A549 (cell line): ENCODE results near the gene ZNF428. TPM values are rescaled to one million over a fixed set of nuclear protein-coding genes. Genes with fewer than 3 reads are reported as not detected.
A peak's percentile ranks its signal among the peaks of the same experiment; 100 is the strongest.

ENCODE experiments used
- ATAC-seq, 2 experiments: fragments of 200-7000 bp in 1 of 2; fragments of >200 bp in 1 of 2; cut with Nextera tagmentation in 1 of 2; cut with Tn5 transposase in 1 of 2; 3 replicates each; pipeline versions ENCODE4 v1.8.0 to v1.9.1; 2018 to 2020; ENCODE audit warnings: mild to moderate bottlenecking in 1 of 2, moderate library complexity in 1 of 2
- CTCF ChIA-PET: fragments of 300-600 bp; sonication (Branson Sonifier 250); formaldehyde crosslinking; extraction: SDS; loops from one replicate; lab custom pipeline; 2021; ENCODE audit warnings: antibody characterized with exemption, inconsistent platforms; lab: Yijun Ruan, JAX
- POLR2A ChIA-PET: fragments of 350-600 bp; formaldehyde crosslinking; extraction: SDS; loops from one replicate; lab custom pipeline; 2021; ENCODE audit warnings: antibody characterized with exemption, inconsistent platforms; lab: Yijun Ruan, JAX
- DNase-seq, 2 experiments: peaks; one replicate each; pipeline versions ENCODE4 v3.0.0 to v3.0.0-alpha.2; 2011 to 2016; ENCODE audit warnings: low read depth in 1 of 2, low spot score in 1 of 2
- FAIRE-seq: peaks from 2 replicates; lab custom pipeline; 2011; peaks lifted over from hg19 to GRCh38; lab: Jason Lieb, UNC
- H3K27ac ChIP-seq, 2 experiments: fragments of >200 bp; sonication (Bioruptor Twin); formaldehyde crosslinking; 3 replicates each; pipeline ENCODE4 v1.5.1; 2016 to 2017
- H3K4me1 ChIP-seq: fragments of >200 bp; sonication (Bioruptor Twin); formaldehyde crosslinking; 3 replicates; pipeline ENCODE4 v1.6.1; 2016
- H3K4me2 ChIP-seq: fragments of >200 bp; sonication (Bioruptor Twin); formaldehyde crosslinking; 3 replicates; pipeline ENCODE4 v1.6.1; 2016
- H3K4me3 ChIP-seq: fragments of >200 bp; sonication (Bioruptor Twin); formaldehyde crosslinking; 3 replicates; pipeline ENCODE4 v1.5.1; 2016
- H3K9me3 ChIP-seq: fragments of >200 bp; sonication (Bioruptor Twin); formaldehyde crosslinking; 3 replicates; pipeline ENCODE4 v1.6.1; 2016
- BCL3 ChIP-seq: fragments of >200 bp; sonication (Bioruptor Twin); formaldehyde crosslinking; IDR thresholded peaks from 3 replicates; pipeline ENCODE4 v1.6.1; 2016
- CHD2 ChIP-seq: fragments of 150-350 bp; IDR thresholded peaks from 2 replicates; pipeline ENCODE4 v1.6.1; 2014; ENCODE audit warnings: low read length; ENCODE audit not compliant: partially characterized antibody
- CTCF ChIP-seq: fragments of >200 bp; sonication (Bioruptor Twin); formaldehyde crosslinking; IDR thresholded peaks from 3 replicates; pipeline ENCODE4 v1.5.1; 2016
- ESRRA ChIP-seq: fragments of 150-350 bp; IDR thresholded peaks from 2 replicates; pipeline ENCODE4 v1.6.1; 2014; ENCODE audit warnings: mild to moderate bottlenecking, low read length, borderline replicate concordance
- FOSL2 ChIP-seq, 2 experiments: fragments of 450-650 bp in 1 of 2; fragments of >200 bp in 1 of 2; sonication (Bioruptor Twin) in 1 of 2; formaldehyde crosslinking; IDR thresholded peaks; 2 replicates each; pipeline versions ENCODE4 v1.5.0 to v1.6.1; 2016 to 2020; ENCODE audit warnings: mild to moderate bottlenecking in 1 of 2, moderate library complexity in 1 of 2
- FOXS1 ChIP-seq: fragments of 250-450 bp; sonication (Bioruptor Pico); IDR thresholded peaks from 2 replicates; pipeline ENCODE4 v1.5.0; 2020; ENCODE audit warnings: mild to moderate bottlenecking, moderate library complexity
- GATA3 ChIP-seq: IDR thresholded peaks from 2 replicates; pipeline ENCODE4 v1.6.1; 2012; ENCODE audit warnings: borderline replicate concordance
- HDAC2 ChIP-seq: fragments of 200-600 bp; sonication (generic); IDR thresholded peaks from 2 replicates; pipeline ENCODE4 v1.6.1; 2016
- HES2 ChIP-seq: fragments of >200 bp; sonication (Bioruptor Twin); formaldehyde crosslinking; IDR thresholded peaks from 2 replicates; pipeline ENCODE4 v1.6.1; 2016
- HEYL ChIP-seq: fragments of 250-450 bp; sonication (Bioruptor Pico); IDR thresholded peaks from 2 replicates; pipeline ENCODE4 v1.8.0; 2021; ENCODE audit warnings: mild to moderate bottlenecking, moderate library complexity
- JUN ChIP-seq, 2 experiments: fragments of >200 bp; sonication (Bioruptor Twin); formaldehyde crosslinking; IDR thresholded peaks; 2 replicates in 1 of 2; 3 replicates in 1 of 2; pipeline ENCODE4 v1.6.1; 2016 to 2017
- KDM1A ChIP-seq: fragments of 200-600 bp; sonication (generic); IDR thresholded peaks from 2 replicates; pipeline ENCODE4 v1.6.1; 2016; ENCODE audit warnings: low read depth, mild to moderate bottlenecking
- MAFK ChIP-seq: fragments of 450-650 bp; IDR thresholded peaks from 2 replicates; pipeline ENCODE4 v1.6.1; 2014; ENCODE audit not compliant: partially characterized antibody
- MAX ChIP-seq: IDR thresholded peaks from 2 replicates; pipeline ENCODE4 v1.6.1; 2012
- MAZ ChIP-seq: fragments of 150-350 bp; IDR thresholded peaks from 2 replicates; pipeline ENCODE4 v1.6.1; 2014; ENCODE audit warnings: antibody characterized with exemption, low read depth, low read length, borderline replicate concordance
- PBX3 ChIP-seq: IDR thresholded peaks from 2 replicates; pipeline ENCODE4 v1.6.1; 2012
- RARB ChIP-seq: fragments of 250-450 bp; sonication (Bioruptor Pico); IDR thresholded peaks from 2 replicates; pipeline ENCODE4 v1.8.0; 2021; ENCODE audit warnings: mild to moderate bottlenecking, moderate library complexity
- RNF2 ChIP-seq: fragments of 200-600 bp; sonication (generic); IDR thresholded peaks from 2 replicates; pipeline ENCODE4 v1.6.1; 2016; ENCODE audit warnings: low read depth, mild to moderate bottlenecking, antibody characterized with exemption, moderate library complexity, borderline replicate concordance
- TFCP2L1 ChIP-seq: fragments of 250-450 bp; sonication (Bioruptor Pico); IDR thresholded peaks from 2 replicates; pipeline ENCODE4 v1.5.0; 2021; ENCODE audit warnings: mild to moderate bottlenecking
- WGBS: methylation state at CpG from one replicate; pipeline ENCODE4 v1.1.6; 2017; ENCODE audit errors: missing lambda C conversion rate; 5-methylcytosine and 5-hydroxymethylcytosine counted together
- polyA plus RNA-seq, 4 experiments: library from polyadenylated mRNA; depleted of rRNA in 3 of 4; stranded (reverse); fragments of >200 nt; fragmentation: RNase III in 1 of 4; extraction: RNeasy Plus Mini Kit Qiagen cat#74134 plus additional on column Dnase treatment in 1 of 4; gene quantifications; 2 replicates in 3 of 4; 3 replicates in 1 of 4; pipeline ENCODE4 v1.2.3, GENCODE V29; 2011 to 2017

ZNF428 gene
- polyA plus RNA-seq, 2 of the 4 experiments (the other 2 are of a cell fraction), result 22.9 to 52.4 TPM

GRCh38 chr19:43634872-43635560 is 15.6 kb upstream of the ZNF428 start:
- DNase-seq, result no peak
- ChIA-PET POLR2A (no interaction called here), CTCF (interaction anchor here (1.4 kb wide), 1 partner anchor 17 kb away, joined by 5 read pairs; no protein-coding TSS in a partner anchor)
- TF ChIP-seq MAFK, result peak; percentile 85
- no peak for TF ChIP-seq CHD2
- no peak for TF ChIP-seq TFCP2L1 (CRISPR knock-in tag)
- 0 out of 2 replicates have a peak, but pooled peaks have one; percentile 23 for TF ChIP-seq ESRRA
- TF ChIP-seq JUN (IDR thresholded peaks at IDR 0.05), result no peak
- TF ChIP-seq BCL3, result no peak
- no peak for TF ChIP-seq FOSL2 (IDR thresholded peaks at IDR 0.05)
- no peak for TF ChIP-seq FOSL2 (CRISPR knock-in tag; IDR thresholded peaks at IDR 0.05)
- H3K4me3 ChIP-seq, result no peak overlapping the region
- H3K4me1 ChIP-seq, result peaks cover 24% of the 10 kb centered on the region
- peak overlapping the region in 1 of 2 experiments; percentile 68; a peak in 3 of 6 replicates for H3K27ac ChIP-seq
- H3K4me2 ChIP-seq, result peak overlapping the region; percentile 14; the same call in 2 of the 3 replicates
- FAIRE-seq, result no peak
- ATAC-seq, result no peak
- 62% methylated on average over 16 of the region's 17 CpGs for WGBS
- H3K9me3 ChIP-seq, result no peaks in the 10 kb centered on the region

GRCh38 chr19:43634506-43634871 is 15.1 kb upstream of the ZNF428 start:
- ChIA-PET POLR2A (no interaction called here), CTCF (interaction anchor here (1.4 kb wide), 1 partner anchor 18 kb away, joined by 5 read pairs; no protein-coding TSS in a partner anchor)
- TF ChIP-seq GATA3, result no peak
- no peak for TF ChIP-seq RARB (CRISPR knock-in tag)
- no peak for TF ChIP-seq HEYL (CRISPR knock-in tag)
- TF ChIP-seq RNF2, result no peak
- TF ChIP-seq FOXS1, result no peak
- no peak for TF ChIP-seq BCL3
- TF ChIP-seq HDAC2, result no peak
- no peak for TF ChIP-seq KDM1A
- TF ChIP-seq HES2, result no peak
- TF ChIP-seq CTCF, result no peak
- no peak for TF ChIP-seq PBX3
- no peak for TF ChIP-seq MAX
- TF ChIP-seq MAZ, result no peak
- ATAC-seq, result peak in 1 of 2 experiments; percentile 37; a peak in 2 of 6 replicates
- peak overlapping the region; percentile 14; the same call in 2 of the 3 replicates for H3K4me2 ChIP-seq
- WGBS, result 48% methylated on average over 5 of the region's 5 CpGs
- H3K4me1 ChIP-seq, result peaks cover 24% of the 10 kb centered on the region
- no peaks in the 10 kb centered on the region for H3K9me3 ChIP-seq
- no peak overlapping the region for H3K4me3 ChIP-seq
- H3K27ac ChIP-seq, result peak overlapping the region in 1 of 2 experiments; percentile 68; a peak in 2 of 6 replicates
- DNase-seq, result no peak
- FAIRE-seq, result no peak
